Measurements from ENCODE around the gene GRXCR2. TPM values are rescaled to one million over a fixed set of nuclear protein-coding genes. Genes with fewer than 3 reads are reported as not detected.

Gene GRXCR2
- total RNA-seq, 1 experiment from 2014 or later, result not detected

DNA sequence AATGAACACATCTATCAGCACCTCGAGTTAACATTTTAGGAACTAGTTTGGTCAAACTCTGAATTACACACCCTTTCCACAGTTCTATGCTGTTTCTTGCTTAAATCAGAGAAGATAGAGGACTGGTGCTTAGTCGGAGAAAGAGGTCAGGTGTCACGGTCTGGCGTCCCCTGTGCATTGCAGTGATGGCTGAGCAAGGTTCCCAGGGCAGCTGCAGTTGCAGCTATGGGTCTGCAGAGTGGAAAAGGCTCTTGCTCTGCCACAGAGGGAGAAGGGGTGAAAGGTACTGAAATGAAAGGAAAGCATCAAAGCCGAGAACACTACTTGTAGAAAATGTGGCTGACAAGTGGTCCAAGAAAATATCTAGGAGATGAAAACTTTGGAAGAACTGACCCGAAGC lies 38.4 kb upstream of the GRXCR2 start:
- RAD21 ChIA-PET (ENCODE audit: low non-redundant PET in 1 of 2, low total read pairs in 2 of 2, uncharacterized antibody in 2 of 2, unreplicated experiment in 2 of 2), result no interaction called here

More for the DNA sequence above, 38.4 kb upstream of the GRXCR2 start:
- no peaks in the 10 kb centered on the region for H4K20me1 ChIP-seq (ENCODE audit: insufficient read depth)
- no peak for TF ChIP-seq POLR2A (IDR thresholded peaks at IDR 0.05; ENCODE audit: borderline replicate concordance, extremely low read depth, insufficient read depth, insufficient read length)
- TF ChIP-seq CBX3 (IDR thresholded peaks at IDR 0.05; ENCODE audit: low read depth), result no peak
- TF ChIP-seq EGR1 (IDR thresholded peaks at IDR 0.05; ENCODE audit: low read depth), result no peak
- TF ChIP-seq ZBTB33 (IDR thresholded peaks at IDR 0.05; ENCODE audit: extremely low read depth, insufficient replicate concordance, low read length), result no peak
- no peak for TF ChIP-seq SP1 (IDR thresholded peaks at IDR 0.05; ENCODE audit: low read depth)
- no peak for TF ChIP-seq ZFX (IDR thresholded peaks at IDR 0.05)
- TF ChIP-seq, protein P1, sequence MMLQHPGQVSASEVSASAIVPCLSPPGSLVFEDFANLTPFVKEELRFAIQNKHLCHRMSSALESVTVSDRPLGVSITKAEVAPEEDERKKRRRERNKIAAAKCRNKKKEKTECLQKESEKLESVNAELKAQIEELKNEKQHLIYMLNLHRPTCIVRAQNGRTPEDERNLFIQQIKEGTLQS (IDR thresholded peaks at IDR 0.05), result no peak
- no peaks in the 10 kb centered on the region for H3K79me2 ChIP-seq (ENCODE audit: insufficient read depth, low read length)
- no peak overlapping the region for H3K4me3 ChIP-seq (replicated peaks in 1 of 2; ENCODE audit: low read depth in 1 of 2, low read length in 2 of 2)
- POLR2A ChIA-PET, result no interaction called here
- no peaks in the 10 kb centered on the region for H3K9me2 ChIP-seq (ENCODE audit: insufficient read depth)
- H3K9me3 ChIP-seq (ENCODE audit: control insufficient read depth in 1 of 2, insufficient read depth in 1 of 2, low read depth in 1 of 2, low read length in 2 of 2), result no peaks in the 10 kb centered on the region
- no peaks in the 10 kb centered on the region for H3K27me3 ChIP-seq (ENCODE audit: insufficient read depth, low read length)
- ATAC-seq (no peak), DNase-seq (ENCODE audit: low read depth, low spot score) (no peak)
- H3K36me3 ChIP-seq (ENCODE audit: control insufficient read depth in 1 of 2, insufficient read depth in 2 of 2, low read length in 2 of 2), result no peaks in the 10 kb centered on the region
- H3K27ac ChIP-seq (ENCODE audit: low read depth, low read length), result no peak overlapping the region
- no peaks in the 10 kb centered on the region for H3K4me1 ChIP-seq (ENCODE audit: control insufficient read depth in 1 of 2, insufficient read depth in 2 of 2, low read length in 2 of 2)
- BruUV-seq (replicated peaks), result no TSS peak
- H3K4me2 ChIP-seq (ENCODE audit: low read length), result no peak overlapping the region
- intact Hi-C loops (cut with micrococcal nuclease), result no loop called here
- no peak overlapping the region for H3K9ac ChIP-seq (ENCODE audit: low read length)
- H2AFZ ChIP-seq (ENCODE audit: low read depth, low read length, poor library complexity, severe bottlenecking), result no peak overlapping the region
- CTCF ChIA-PET, result no interaction called here

Measured in HCT116 (cell line).